Effector memory CD8-positive, alpha-beta T cell (primary cell): ENCODE measurements around the gene TM9SF3.

Experiments used
- ATAC-seq: fragments of 150-1000 bp; cut with Tn5 transposase; replicated peaks from 2 replicates; pipeline ENCODE4 v1.10.0; 2021; ENCODE audit warnings: mild to moderate bottlenecking, moderate library complexity
- DNase-seq, 3 experiments: peaks; one replicate each; pipeline ENCODE4 v3.0.0; 2021
- H3K27ac Mint-ChIP-seq, 2 donors: one replicate each; pipeline ENCODE4 v1.8.0; 2022; ENCODE audit warnings: mild to moderate bottlenecking in 2 of 2, mixed read lengths in 2 of 2, moderate library complexity in 2 of 2
- H3K27me3 Mint-ChIP-seq, 2 donors: one replicate each; pipeline ENCODE4 v1.8.0; 2022; ENCODE audit warnings: mixed read lengths in 2 of 2
- H3K36me3 Mint-ChIP-seq: one replicate; pipeline ENCODE4 v1.8.0; 2022; ENCODE audit warnings: mild to moderate bottlenecking, moderate library complexity, mixed read lengths; ENCODE audit not compliant: insufficient read depth
- H3K4me1 Mint-ChIP-seq, 2 donors: one replicate each; pipeline ENCODE4 v1.8.0; 2022; ENCODE audit warnings: low read depth in 2 of 2, mixed read lengths in 2 of 2
- H3K4me3 Mint-ChIP-seq, 2 donors: one replicate each; pipeline ENCODE4 v1.8.0; 2022; ENCODE audit warnings: mild to moderate bottlenecking in 2 of 2, mixed read lengths in 2 of 2, moderate library complexity in 2 of 2
- H3K9me3 Mint-ChIP-seq, 2 donors: one replicate each; pipeline ENCODE4 v1.8.0; 2022; ENCODE audit warnings: mixed read lengths in 2 of 2

Gene TM9SF3

GRCh38 chr10:96538683-96539082 lies 48.1 kb downstream of the TM9SF3 start:
- no peak overlapping the region for H3K27ac Mint-ChIP-seq

GRCh38 chr10:96536129-96536528 lies 50.7 kb downstream of the TM9SF3 start:
- Mint-ChIP-seq H3K27me3 (no peaks in the 10 kb centered on the region), H3K27ac (no peak overlapping the region), H3K4me3 (no peak overlapping the region), H3K4me1 (peaks cover 8 to 32% of the 10 kb centered on the region in 2 donors), H3K9me3 (no peaks in the 10 kb centered on the region), H3K36me3 (peaks cover 42% of the 10 kb centered on the region)
- ATAC-seq (no peak), DNase-seq (no peak)

More at GRCh38 chr10:96538683-96539082, 48.1 kb downstream of the TM9SF3 start:
- Mint-ChIP-seq H3K4me1 (peaks cover 12 to 39% of the 10 kb centered on the region in 2 donors), H3K27me3 (no peaks in the 10 kb centered on the region), H3K9me3 (no peaks in the 10 kb centered on the region), H3K4me3 (no peak overlapping the region), H3K36me3 (peaks cover 56% of the 10 kb centered on the region)
- no peak for DNase-seq
- no peak for ATAC-seq

DNA sequence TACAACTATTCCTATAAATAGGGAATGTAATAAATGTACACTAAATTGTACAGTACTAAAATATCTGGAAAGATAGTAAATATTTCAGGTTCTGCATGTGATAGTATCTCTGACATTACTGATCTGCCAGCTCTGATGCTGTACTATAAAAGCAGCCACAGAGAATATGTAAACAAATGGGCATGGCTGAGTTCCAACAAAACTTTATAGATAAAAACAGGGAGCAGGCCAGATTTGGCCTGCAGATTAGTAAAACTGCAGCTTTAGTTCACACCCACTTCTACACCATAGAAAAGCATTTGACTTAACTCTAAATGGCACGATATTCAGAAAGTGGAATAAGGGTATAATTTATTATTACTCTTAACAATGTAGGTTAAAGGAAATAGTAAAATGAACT lies 54.3 kb downstream of the TM9SF3 start:
- H3K36me3 Mint-ChIP-seq = peaks cover 50% of the 10 kb centered on the region
- no peak for ATAC-seq
- DNase-seq = no peak
- no peak overlapping the region for H3K27ac Mint-ChIP-seq
- H3K4me1 Mint-ChIP-seq = peaks cover 7 to 25% of the 10 kb centered on the region in 2 donors
- no peaks in the 10 kb centered on the region for H3K9me3 Mint-ChIP-seq
- H3K27me3 Mint-ChIP-seq = no peaks in the 10 kb centered on the region
- no peak overlapping the region for H3K4me3 Mint-ChIP-seq

GRCh38 chr10:96529634-96530279 lies 57.1 kb downstream of the TM9SF3 start:
- Mint-ChIP-seq H3K9me3 (no peaks in the 10 kb centered on the region), H3K27ac (no peak overlapping the region), H3K4me1 (peaks cover 3 to 8% of the 10 kb centered on the region in 2 donors), H3K27me3 (no peaks in the 10 kb centered on the region), H3K4me3 (no peak overlapping the region), H3K36me3 (peaks cover 60% of the 10 kb centered on the region)
- DNase-seq = no peak
- no peak for ATAC-seq

GRCh38 chr10:96524741-96525140 lies 62.1 kb downstream of the TM9SF3 start:
- Mint-ChIP-seq H3K9me3 (no peaks in the 10 kb centered on the region), H3K4me3 (no peak overlapping the region), H3K27me3 (no peaks in the 10 kb centered on the region), H3K36me3 (peaks cover 75% of the 10 kb centered on the region), H3K27ac (no peak overlapping the region), H3K4me1 (peaks cover 3 to 8% of the 10 kb centered on the region in 2 donors)
- DNase-seq (no peak), ATAC-seq (no peak)

GRCh38 chr10:96517284-96517683 lies 69.5 kb downstream of the TM9SF3 start:
- Mint-ChIP-seq H3K4me1 (peaks cover 10 to 17% of the 10 kb centered on the region in 2 donors), H3K9me3 (no peaks in the 10 kb centered on the region), H3K27ac (no peak overlapping the region), H3K27me3 (peaks cover 7 to 21% of the 10 kb centered on the region in 2 donors), H3K36me3 (peaks cover 23% of the 10 kb centered on the region), H3K4me3 (no peak overlapping the region)
- ATAC-seq (no peak), DNase-seq (no peak)

- DNase-seq (no peak), ATAC-seq (no peak)
- peaks cover 13 to 21% of the 10 kb centered on the region in 2 donors for H3K4me1 Mint-ChIP-seq
- H3K27ac Mint-ChIP-seq = no peak overlapping the region
- peaks cover 16 to 31% of the 10 kb centered on the region in 2 donors for H3K27me3 Mint-ChIP-seq
- H3K36me3 Mint-ChIP-seq = peaks cover 14% of the 10 kb centered on the region
- H3K9me3 Mint-ChIP-seq = no peaks in the 10 kb centered on the region
- no peak overlapping the region for H3K4me3 Mint-ChIP-seq
Observed at GRCh38 chr10:96516337-96516736, 70.5 kb downstream of the TM9SF3 start.

DNA sequence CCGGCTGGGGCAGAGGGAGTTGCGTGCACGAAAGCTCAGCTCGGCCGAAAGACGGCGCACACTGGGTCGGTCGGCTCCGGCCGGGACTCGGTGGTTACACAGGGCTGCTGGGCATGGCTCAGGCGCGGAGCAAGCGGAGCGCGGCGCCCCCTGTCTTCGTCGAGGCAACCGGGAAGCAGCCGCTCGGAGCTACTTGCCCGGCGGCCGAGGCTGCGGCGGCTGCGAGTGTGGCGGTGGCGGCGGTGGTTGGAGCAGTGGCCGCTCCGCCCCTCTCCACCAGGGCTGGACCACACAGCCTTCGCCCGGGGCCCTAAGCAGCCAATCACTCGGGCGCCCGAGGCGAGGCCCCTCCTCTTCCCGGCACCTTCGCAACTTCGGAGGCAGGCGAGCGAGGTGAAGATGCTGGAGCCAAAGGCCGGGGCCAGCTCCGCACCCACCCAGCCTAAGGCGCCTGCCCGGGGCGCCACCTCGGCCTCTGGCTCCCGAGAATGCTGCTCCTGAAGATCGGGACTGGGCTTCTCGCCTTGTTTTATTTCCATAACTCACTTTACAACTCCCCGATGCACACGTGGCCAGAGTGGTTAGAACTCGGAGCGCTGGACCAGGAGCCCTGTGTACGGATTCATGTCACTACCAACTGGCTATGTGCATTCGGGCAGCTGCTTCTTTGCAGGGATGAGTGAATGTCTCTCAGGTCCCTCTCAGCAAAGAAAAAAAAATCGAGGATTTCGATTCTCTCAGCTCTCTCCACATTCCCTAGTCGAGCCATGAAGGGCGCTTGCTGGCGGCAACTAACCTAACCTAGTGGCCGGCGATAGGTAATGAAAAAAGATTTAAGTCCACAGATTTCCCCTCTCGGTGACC lies 72.9 kb downstream of the TM9SF3 start, which contains the start of gene TLL2:
Gene TLL2 (minus strand): TSS at position 229 of the 864 bp plus-strand sequence. CDS start 241 bp downstream, outside the sequence.
- DNase-seq = peak; percentile 31 to 43 (median 42)
- H3K9me3 Mint-ChIP-seq = no peaks in the 10 kb centered on the region
- H3K36me3 Mint-ChIP-seq = no peaks in the 10 kb centered on the region
- H3K27ac Mint-ChIP-seq = no peak within 1 kb of the TSS
- H3K4me3 Mint-ChIP-seq = peak within 1 kb of the TSS; percentile 77 to 81
- peaks cover 13 to 21% of the 10 kb centered on the region in 2 donors for H3K4me1 Mint-ChIP-seq
- peak; percentile 71 for ATAC-seq
- peaks cover 16 to 35% of the 10 kb centered on the region in 2 donors for H3K27me3 Mint-ChIP-seq

DNA sequence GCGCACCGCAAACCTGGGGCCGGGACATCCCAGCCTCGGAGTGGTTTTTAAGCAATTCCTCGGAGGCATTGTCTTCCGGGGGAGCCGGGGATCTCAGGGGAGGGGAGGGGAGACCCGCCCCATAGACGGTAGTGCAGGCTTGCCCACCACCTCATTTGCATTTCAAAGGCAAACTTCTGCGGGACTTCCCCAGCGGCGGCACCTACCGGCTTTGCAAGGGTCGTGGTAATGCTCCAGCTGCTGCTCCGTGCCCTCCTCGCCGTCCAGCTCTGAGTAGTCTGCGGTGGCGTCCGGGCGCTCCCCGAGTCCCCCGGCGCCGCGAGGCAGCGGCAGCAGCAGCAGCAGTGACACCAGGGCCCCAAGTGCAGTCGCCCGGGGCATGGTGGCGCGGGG lies 73.5 kb downstream of the TM9SF3 start:
- Mint-ChIP-seq H3K27ac (no peak overlapping the region), H3K27me3 (peaks cover 16 to 35% of the 10 kb centered on the region in 2 donors), H3K4me1 (peaks cover 13 to 21% of the 10 kb centered on the region in 2 donors), H3K4me3 (peak overlapping the region; percentile 77 to 81), H3K36me3 (no peaks in the 10 kb centered on the region), H3K9me3 (no peaks in the 10 kb centered on the region)
- DNase-seq (peak in 2 of 3 experiments; percentile 27 to 30), ATAC-seq (peak; percentile 67)

- H3K27me3 Mint-ChIP-seq = peaks cover 16 to 35% of the 10 kb centered on the region in 2 donors
- DNase-seq = no peak
- no peaks in the 10 kb centered on the region for H3K9me3 Mint-ChIP-seq
- H3K4me3 Mint-ChIP-seq = peak overlapping the region; percentile 77 to 81
- no peak for ATAC-seq
- H3K4me1 Mint-ChIP-seq = peaks cover 13 to 21% of the 10 kb centered on the region in 2 donors
- H3K27ac Mint-ChIP-seq = no peak overlapping the region
- H3K36me3 Mint-ChIP-seq = no peaks in the 10 kb centered on the region
Observed at GRCh38 chr10:96512524-96513304, 74.1 kb downstream of the TM9SF3 start.

- no peaks in the 10 kb centered on the region for H3K36me3 Mint-ChIP-seq
- peaks cover 16 to 35% of the 10 kb centered on the region in 2 donors for H3K27me3 Mint-ChIP-seq
- peaks cover 13 to 21% of the 10 kb centered on the region in 2 donors for H3K4me1 Mint-ChIP-seq
- H3K4me3 Mint-ChIP-seq = peak overlapping the region in 1 of 2 donors; percentile 81
- H3K9me3 Mint-ChIP-seq = no peaks in the 10 kb centered on the region
- no peak for ATAC-seq
- H3K27ac Mint-ChIP-seq = no peak overlapping the region
- DNase-seq = no peak
Observed at GRCh38 chr10:96511044-96511945, 75.5 kb downstream of the TM9SF3 start.

DNA sequence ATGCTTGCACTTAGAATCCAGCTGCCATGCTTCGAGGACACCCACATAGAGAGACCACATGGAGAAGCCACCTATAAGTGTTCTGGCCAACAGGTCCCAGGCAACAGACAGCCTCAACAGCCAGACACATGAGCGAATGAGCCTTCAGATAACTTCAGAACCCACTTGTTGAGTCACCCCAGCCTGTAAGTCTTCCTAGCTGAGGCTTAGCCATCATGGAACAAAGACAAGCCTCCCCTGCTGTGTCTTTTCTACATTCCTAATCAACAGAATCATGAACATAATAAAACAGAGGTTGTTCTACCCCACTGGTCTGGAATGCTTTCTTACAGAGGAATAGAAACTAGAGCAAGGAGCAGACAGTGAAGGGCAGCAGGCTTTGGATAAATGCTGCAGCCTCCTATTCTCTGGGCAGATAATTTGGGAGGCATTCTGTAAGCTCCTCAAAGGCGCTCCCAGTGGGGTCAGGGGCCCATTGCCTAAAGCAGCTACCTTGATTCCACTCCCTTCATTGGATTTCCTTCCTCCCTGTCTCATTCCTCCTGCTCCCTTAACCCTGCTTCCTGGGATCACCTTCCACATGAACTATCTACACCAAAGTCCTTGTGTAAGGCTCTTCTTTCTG lies 77.7 kb downstream of the TM9SF3 start:
- DNase-seq = no peak
- no peaks in the 10 kb centered on the region for H3K9me3 Mint-ChIP-seq
- H3K4me1 Mint-ChIP-seq = peaks cover 9 to 12% of the 10 kb centered on the region in 2 donors
- no peak overlapping the region for H3K4me3 Mint-ChIP-seq
- no peak for ATAC-seq
- H3K27me3 Mint-ChIP-seq = peaks cover 10 to 22% of the 10 kb centered on the region in 2 donors
- H3K36me3 Mint-ChIP-seq = no peaks in the 10 kb centered on the region
- H3K27ac Mint-ChIP-seq = no peak overlapping the region
